ENCODE data around the gene COG7.
"Not testable (repeated sequence)": the region's sequence is repeated elsewhere in the genome, so short reads cannot be mapped to it uniquely, and the experiment has no call there.

COG7 gene

DNA sequence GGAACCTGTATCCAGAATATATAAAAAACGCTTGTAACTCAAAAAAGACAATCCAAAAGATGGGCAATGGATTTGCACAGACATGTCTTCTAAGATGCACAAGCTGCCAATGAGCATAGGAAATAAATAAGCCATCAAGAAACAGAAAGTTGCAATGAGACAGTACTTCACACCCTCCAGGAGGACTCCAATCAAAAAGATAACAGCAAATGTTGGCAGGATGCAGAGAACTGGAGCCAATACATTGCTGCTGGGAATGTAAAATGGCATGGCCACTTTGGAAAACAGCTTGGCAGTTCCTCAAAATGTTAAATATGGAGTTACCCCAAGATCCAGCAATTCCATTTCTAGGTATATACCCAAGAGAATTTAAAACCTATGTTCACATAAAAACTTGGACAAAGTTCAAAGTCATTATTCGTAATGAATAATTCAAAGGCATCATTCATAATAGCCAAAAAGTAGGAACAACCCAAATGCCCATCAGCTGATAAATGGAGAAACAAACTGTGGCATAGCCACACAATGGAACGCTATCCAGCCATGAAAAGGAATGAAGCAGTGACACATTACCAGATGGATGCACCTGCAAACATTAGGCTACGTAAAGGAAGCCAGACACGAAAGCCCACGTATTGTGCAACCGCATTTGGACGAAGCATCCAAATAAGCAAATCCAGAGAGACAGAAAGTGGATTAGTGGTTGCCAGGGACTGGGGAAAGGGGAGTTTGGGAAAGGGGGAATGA, 31.7 kb upstream of the COG7 start:
- TF ChIP-seq, protein P1, sequence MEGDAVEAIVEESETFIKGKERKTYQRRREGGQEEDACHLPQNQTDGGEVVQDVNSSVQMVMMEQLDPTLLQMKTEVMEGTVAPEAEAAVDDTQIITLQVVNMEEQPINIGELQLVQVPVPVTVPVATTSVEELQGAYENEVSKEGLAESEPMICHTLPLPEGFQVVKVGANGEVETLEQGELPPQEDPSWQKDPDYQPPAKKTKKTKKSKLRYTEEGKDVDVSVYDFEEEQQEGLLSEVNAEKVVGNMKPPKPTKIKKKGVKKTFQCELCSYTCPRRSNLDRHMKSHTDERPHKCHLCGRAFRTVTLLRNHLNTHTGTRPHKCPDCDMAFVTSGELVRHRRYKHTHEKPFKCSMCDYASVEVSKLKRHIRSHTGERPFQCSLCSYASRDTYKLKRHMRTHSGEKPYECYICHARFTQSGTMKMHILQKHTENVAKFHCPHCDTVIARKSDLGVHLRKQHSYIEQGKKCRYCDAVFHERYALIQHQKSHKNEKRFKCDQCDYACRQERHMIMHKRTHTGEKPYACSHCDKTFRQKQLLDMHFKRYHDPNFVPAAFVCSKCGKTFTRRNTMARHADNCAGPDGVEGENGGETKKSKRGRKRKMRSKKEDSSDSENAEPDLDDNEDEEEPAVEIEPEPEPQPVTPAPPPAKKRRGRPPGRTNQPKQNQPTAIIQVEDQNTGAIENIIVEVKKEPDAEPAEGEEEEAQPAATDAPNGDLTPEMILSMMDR (IDR thresholded peaks at IDR 0.05; ENCODE audit: unreplicated experiment in 3 of 3) = no peak
- H3K4me1 Mint-ChIP-seq = no peaks in the 10 kb centered on the region
- H3K9me3 Mint-ChIP-seq = no peaks in the 10 kb centered on the region
- H3K36me3 Mint-ChIP-seq (ENCODE audit: low read depth) = peaks cover 73% of the 10 kb centered on the region
- no peak overlapping the region for H3K4me3 Mint-ChIP-seq
- H3K27ac Mint-ChIP-seq = no peak overlapping the region
- H3K27me3 Mint-ChIP-seq (ENCODE audit: low read depth) = no peaks in the 10 kb centered on the region

DNA sequence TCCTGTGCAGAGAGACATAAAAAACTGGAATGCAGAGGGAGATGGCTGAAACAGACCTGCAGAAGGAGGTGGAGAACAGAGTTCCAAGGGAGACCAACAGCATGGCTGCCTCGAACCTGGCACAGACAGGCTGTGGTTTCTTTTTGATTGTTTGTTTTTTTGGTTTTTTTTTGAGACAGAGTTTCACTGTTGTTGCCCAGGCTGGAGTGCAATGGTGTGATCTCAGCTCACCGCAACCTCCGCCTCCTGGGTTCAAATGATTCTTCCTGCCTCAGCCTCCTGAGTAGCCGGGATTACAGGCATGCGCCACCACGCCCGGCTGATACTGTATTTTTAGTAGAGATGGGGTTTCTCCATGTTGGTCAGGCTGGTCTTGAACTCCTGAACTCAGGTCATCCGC, 30.5 kb upstream of the COG7 start:
- H3K4me1 Mint-ChIP-seq; H3K27me3 Mint-ChIP-seq (ENCODE audit: low read depth); H3K27ac Mint-ChIP-seq; H3K4me3 Mint-ChIP-seq; H3K9me3 Mint-ChIP-seq: not testable (repeated sequence)
- peaks cover 77% of the 10 kb centered on the region for H3K36me3 Mint-ChIP-seq (ENCODE audit: low read depth)

DNA sequence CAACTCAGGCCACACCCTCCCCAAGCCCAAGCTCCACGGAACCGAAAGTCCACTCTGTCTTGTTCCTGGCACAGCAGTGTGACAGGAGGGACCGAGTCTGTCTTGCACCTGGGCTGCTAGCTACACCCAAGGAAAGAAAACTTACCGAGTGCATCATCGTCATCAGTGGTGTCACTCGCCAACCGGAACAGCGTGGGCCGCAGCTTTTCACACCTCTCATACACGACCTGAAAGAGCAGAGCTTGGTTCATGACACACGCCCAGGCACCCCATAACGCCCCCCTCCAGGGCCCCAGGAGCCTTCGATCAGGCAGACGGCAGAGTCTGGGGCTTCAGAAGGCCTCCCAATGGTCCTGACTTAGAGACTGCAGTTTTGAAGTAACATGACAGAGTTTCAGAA, 29.8 kb upstream of the COG7 start:
- H3K4me3 Mint-ChIP-seq = no peak overlapping the region
- no peak overlapping the region for H3K27ac Mint-ChIP-seq
- no peaks in the 10 kb centered on the region for H3K9me3 Mint-ChIP-seq
- H3K4me1 Mint-ChIP-seq = no peaks in the 10 kb centered on the region
- H3K36me3 Mint-ChIP-seq (ENCODE audit: low read depth) = peaks cover 75% of the 10 kb centered on the region
- no peaks in the 10 kb centered on the region for H3K27me3 Mint-ChIP-seq (ENCODE audit: low read depth)
- TF ChIP-seq, protein P1 (IDR thresholded peaks at IDR 0.05; ENCODE audit: unreplicated experiment in 3 of 3) = no peak

DNA sequence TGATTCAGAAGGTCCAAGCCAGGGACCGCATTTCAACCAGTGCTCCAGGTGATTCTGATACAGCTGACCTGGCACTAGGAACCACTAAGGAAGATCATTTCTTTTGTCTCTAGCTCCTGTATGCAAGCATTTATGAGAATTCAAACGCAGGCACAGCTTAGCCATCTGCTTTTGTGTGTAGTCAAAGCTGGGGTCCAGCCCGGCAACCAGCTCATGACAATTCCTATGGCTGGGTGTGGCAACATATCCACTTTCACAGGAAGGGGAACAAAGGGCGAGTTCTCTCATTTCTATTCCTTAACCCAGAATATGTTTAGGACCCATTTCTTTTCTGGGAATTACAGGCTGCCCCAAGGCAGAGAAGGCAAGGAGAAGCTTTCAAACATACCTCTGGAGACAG, 27.3 kb upstream of the COG7 start:
- H3K4me3 Mint-ChIP-seq = no peak overlapping the region
- no peaks in the 10 kb centered on the region for H3K27me3 Mint-ChIP-seq (ENCODE audit: low read depth)
- peaks cover 68% of the 10 kb centered on the region for H3K36me3 Mint-ChIP-seq (ENCODE audit: low read depth)
- no peaks in the 10 kb centered on the region for H3K9me3 Mint-ChIP-seq
- no peak overlapping the region for H3K27ac Mint-ChIP-seq
- H3K4me1 Mint-ChIP-seq = no peaks in the 10 kb centered on the region
- TF ChIP-seq, protein P1 (IDR thresholded peaks at IDR 0.05; ENCODE audit: unreplicated experiment in 3 of 3) = no peak

DNA sequence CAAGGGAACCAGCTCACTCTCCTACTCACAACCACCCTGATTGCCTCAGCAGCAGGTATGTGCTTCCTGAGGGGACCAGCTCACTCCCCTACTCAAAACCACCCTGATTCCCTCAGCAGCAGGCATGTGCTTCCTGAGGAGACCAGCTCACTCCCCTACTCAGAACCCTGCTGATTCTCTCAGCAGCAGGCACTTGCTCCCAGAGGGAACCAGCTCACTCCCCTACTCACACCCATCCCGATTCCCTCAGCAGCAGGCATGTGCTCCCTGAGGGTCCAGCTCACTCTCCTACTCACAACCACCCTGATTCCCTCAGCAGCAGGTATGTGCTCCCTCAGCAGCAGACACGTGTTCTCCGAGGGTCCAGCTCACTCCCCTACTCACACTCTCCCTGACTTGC, 26.1 kb upstream of the COG7 start:
- H3K36me3 Mint-ChIP-seq (ENCODE audit: low read depth) = peaks cover 63% of the 10 kb centered on the region
- no peaks in the 10 kb centered on the region for H3K9me3 Mint-ChIP-seq
- no peak overlapping the region for H3K27ac Mint-ChIP-seq
- TF ChIP-seq, protein P1 (IDR thresholded peaks at IDR 0.05; ENCODE audit: unreplicated experiment in 3 of 3) = no peak
- H3K27me3 Mint-ChIP-seq (ENCODE audit: low read depth) = no peaks in the 10 kb centered on the region
- no peaks in the 10 kb centered on the region for H3K4me1 Mint-ChIP-seq
- no peak overlapping the region for H3K4me3 Mint-ChIP-seq

DNA sequence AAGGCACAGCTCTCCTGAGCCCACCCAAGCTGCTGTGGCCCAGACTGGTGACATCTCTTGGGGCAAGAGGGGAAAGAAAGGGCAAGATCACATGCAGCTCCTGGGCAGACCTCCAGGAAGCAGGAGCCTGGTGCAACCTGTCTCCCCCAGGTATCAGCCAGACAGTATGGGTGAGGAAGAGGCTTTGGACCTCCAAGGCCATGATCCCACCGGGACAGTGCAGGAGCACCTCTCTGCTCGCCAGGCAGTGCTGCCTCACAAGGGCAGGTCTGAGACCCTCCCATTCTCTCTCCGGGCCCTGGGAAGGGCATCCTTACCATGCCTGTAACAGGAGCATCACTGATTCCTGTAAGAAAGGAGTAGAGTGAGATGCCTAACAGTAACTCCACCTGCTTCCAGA, 25.6 kb upstream of the COG7 start:
- TF ChIP-seq, protein P1 (IDR thresholded peaks at IDR 0.05; ENCODE audit: unreplicated experiment in 3 of 3) = no peak
- no peaks in the 10 kb centered on the region for H3K4me1 Mint-ChIP-seq
- H3K27ac Mint-ChIP-seq = no peak overlapping the region

More for the DNA sequence above, 25.6 kb upstream of the COG7 start:
- Mint-ChIP-seq H3K36me3 (ENCODE audit: low read depth) (peaks cover 69% of the 10 kb centered on the region), H3K4me3 (no peak overlapping the region), H3K9me3 (no peaks in the 10 kb centered on the region), H3K27me3 (ENCODE audit: low read depth) (no peaks in the 10 kb centered on the region)
